ENCODE data around the gene CHAT.

Gene CHAT

DNA sequence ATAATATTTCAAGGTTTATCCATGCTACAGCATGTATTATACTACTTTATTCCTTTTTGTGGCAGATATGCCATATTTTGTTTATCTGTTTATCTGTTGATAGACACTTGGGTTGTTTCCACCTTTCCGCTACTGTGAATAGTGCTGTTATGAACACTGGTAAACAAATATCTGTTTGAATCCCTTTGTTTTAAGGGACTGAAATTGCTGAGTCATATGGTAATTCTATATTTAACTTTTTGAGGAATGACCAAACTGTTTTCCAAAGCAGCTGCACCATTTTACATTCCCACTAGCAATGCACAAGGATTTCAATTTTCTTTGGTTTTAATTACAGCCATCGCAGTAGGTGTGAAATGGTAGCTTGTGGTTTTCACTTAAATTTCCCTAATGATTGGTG lies 69.0 kb downstream of the CHAT start:
- no peak for DNase-seq (ENCODE audit: low spot score)
- FAIRE-seq, result no peak

DNA sequence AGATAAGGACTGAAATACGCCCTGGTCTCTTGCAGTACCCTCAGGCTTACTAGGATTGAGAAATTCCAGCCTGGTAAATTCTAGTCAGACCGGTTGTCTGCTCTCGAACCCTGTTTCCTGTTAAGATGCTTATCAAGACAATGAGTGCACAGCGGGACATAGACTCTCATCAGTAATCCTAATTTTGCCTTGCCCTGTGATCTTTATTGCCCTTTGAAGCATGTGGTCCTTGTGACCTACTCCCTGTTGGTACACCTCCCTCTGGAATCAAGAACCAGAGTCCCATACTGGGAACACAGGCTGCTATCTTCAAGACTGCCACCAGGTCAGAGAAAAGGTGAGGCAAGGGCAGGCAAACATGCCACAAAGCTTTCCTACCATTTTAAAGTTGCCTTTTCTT lies 72.8 kb downstream of the CHAT start:
- no peak for FAIRE-seq
- DNase-seq (ENCODE audit: low spot score), result no peak

DNA sequence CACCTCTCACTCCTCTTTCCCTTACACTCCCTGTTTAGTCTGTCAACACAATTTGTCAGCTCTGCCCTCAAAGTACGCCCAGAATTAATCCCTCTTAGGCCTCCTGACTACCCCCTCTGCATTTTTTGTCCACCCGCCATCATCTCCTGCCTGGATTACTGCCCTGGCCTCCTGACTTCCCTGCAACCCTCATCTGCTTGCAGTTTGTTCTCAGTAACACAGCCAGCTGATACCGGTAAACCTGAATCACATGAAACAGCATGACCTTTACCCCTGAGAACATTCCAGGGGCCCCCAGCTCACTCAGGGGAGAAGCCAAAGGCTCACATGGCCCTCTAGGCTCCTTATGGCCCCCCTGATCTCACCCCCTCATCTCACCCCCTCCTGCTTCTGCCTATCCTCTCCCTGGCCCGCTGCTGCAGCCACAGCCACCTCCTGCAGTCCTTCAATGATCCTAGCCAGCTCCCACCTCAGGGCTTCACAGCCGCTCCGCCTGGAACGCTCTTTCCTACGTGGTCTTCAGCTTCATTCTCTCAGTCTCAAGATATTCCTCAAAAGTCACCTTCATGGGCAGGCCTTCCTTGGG lies 74.5 kb downstream of the CHAT start:
- FAIRE-seq (no peak), DNase-seq (ENCODE audit: low spot score) (no peak)

DNA sequence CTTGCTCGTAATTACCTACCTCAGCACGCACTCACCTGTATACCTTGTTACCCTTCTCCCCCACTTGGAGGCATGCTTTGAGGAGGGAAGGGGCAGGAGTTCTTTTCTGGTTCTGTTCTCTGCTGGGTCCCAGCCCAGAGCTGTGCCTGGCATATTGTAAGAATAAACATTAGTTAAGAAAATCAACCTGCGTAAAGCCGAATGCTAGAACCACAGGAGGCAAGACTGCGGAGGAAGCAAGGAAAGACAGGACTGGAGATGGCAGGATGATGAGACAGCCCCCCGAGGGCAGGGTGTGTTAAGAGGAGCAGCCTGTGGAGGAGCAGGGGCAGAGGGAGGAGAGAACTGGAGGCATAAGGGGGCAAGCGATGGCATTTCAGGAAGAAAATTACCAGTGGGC lies 75.1 kb downstream of the CHAT start:
- FAIRE-seq (no peak), DNase-seq (ENCODE audit: low spot score) (no peak)

DNA sequence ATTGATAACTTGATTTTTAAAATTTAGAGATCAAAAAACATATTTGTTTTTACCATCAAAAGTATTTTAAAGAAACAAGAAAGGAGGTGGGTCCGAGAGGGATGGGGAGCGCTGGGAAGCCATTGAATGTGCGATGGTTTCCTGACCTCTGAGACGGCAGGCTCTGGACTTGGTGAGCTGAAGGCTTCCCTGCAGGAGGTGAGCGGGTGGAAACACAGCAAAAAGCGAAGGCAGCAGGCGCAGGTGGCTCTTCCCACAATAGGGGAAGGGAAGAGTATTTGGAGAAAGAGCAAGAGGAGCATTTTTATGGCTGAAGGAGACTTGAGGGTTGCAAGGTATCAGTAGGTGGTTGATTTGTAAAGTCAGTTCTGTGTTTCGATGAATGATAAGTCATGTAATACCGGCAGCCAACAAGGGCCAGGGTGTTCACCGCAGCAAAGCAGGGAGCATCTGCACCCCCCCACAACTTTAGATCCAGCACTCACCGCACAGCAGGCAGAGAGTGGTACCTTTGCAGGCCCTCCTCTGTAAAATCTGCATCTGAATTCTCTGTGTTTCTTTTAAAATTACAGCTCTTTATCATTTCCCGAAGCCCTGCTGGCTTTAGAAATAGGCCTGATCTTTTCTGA lies 76.2 kb downstream of the CHAT start:
- no peak for DNase-seq (ENCODE audit: low spot score)
- no peak for FAIRE-seq

DNA sequence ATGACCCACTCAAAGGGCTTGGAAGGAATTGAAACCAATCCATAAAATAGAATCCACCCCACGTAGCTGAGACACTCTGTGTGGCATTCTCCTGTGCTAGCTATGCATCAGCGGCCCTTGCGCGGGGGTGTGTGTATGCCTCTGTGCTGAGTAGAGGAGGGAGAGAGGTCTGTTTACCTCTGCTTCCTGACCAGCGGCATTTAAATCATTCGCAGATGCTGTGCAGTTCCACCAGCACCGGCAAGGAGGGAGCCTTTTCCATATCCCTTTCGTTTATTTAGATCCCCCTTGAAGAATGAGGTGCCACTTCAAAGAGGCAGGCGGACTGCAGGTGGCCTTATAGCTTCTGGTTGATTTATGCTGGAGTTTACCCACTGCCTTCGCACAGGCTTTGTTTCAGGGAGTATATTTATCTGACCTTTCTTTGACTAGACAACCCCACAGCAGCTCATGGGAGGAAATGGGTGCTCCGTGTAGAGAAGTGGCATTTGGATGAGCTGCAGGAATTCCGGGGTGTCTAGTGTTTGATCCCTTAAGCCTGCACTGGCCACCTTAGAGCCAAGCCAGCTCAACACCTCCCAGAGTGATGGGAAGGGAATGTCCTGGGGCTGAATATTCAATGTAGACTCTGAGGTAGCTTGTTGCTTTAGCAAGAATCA lies 77.0 kb downstream of the CHAT start:
- no peak for DNase-seq (ENCODE audit: low spot score)
- FAIRE-seq, result no peak

DNA sequence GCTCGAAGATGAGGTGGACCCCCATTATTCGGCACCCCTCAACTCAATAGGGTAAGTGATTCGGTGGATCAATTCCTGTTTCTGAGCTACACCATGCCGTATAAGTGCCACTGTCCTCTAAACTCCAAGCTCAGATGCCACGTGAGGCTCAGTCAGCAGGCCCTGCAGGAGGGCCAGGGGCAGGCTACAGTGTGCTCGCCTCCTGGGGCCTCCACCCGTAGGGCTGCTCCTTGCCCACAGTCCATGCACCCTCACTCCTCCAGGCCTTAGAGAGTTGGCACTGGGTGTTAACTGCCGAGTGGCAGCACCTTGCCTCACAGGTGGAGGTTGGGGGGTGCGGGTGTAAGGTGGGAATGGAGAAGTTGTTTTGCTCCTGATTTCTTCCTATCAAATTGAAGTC lies 77.8 kb downstream of the CHAT start:
- no peak for FAIRE-seq

DNA sequence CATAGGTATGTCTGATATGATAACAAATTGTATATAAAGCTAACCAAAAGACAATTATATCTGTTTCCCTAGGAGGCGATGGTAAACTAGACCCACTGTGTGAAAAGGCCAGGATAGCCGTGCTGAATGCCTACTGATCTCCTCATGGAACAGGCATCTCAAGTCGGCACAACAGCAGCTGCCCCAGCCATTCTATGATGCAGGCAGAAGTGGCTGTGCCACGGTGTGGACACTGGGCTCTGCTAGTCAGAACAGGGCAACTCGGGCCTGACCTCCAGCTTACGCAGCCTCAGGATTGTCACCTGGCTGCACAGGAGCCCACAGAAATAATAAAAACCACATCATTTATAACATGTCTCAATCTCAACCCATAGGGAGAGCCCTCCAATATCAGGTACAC lies 80.6 kb downstream of the CHAT start:
- no peak for FAIRE-seq

More for the DNA sequence above, 77.8 kb downstream of the CHAT start:
- DNase-seq (ENCODE audit: low spot score), result no peak

DNA sequence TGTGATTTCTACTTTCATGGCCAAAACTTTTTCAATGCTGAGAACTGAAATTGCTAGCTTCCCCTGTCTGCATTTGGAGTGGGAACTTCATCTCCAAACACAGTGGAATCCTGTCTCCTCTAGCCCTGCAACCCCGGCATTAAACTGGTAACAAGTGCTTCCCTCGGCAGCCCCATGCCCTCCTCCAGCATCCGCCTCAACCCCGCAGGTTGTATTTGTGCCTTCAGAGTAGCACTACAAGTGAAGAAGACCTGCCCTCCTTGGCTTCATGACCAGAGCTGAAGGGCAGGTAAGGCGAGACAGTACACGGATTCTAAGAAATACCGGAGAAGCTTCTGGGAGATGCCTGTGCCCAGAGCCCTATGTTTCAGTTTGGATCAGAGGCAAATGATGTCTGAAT lies 82.5 kb downstream of the CHAT start:
- FAIRE-seq, result no peak
- no peak for DNase-seq (ENCODE audit: low spot score)

More for the DNA sequence above, 80.6 kb downstream of the CHAT start:
- DNase-seq (ENCODE audit: low spot score), result no peak

DNA sequence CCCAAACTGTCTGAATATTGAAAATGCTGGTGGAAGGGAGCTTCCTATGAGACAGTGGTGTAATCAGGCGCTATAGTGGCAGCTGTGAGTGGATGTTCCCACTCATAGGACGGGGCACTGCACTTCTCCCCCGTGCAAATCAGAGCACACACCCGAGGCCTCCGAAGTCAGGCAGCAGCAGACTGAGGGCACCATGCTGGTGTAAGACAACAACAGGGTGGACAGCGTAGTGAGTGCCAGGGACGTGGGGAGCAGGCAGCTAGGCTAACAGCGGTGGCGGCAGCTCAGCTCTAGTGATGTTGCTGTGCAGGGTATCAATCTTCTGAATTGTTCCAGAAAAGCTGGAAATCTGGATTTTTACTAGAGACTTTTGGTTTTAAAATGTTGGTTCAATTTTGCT lies 84.8 kb downstream of the CHAT start:
- no peak for DNase-seq (ENCODE audit: low spot score)

DNA sequence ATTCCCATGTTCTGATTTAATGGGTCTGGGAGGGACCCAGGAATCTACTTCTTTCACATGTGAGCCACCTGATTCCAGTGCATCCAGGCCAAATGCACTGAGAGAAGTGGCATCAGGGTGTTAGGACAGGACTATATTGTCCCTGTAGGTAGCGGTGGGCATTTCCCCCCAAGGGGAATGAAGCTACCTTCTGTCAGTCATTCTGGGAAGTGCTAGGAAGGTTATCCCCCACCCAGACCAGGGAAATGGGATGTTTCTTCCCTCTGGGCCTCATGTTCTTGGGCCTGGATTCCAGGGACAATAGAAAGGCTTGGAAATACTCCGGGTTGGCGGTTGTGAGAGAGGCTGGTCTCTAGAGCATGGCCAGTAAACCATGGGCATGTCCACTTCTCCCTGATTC lies 86.4 kb downstream of the CHAT start:
- FAIRE-seq (no peak), DNase-seq (ENCODE audit: low spot score) (no peak)

More for the DNA sequence above, 84.8 kb downstream of the CHAT start:
- no peak for FAIRE-seq

DNA sequence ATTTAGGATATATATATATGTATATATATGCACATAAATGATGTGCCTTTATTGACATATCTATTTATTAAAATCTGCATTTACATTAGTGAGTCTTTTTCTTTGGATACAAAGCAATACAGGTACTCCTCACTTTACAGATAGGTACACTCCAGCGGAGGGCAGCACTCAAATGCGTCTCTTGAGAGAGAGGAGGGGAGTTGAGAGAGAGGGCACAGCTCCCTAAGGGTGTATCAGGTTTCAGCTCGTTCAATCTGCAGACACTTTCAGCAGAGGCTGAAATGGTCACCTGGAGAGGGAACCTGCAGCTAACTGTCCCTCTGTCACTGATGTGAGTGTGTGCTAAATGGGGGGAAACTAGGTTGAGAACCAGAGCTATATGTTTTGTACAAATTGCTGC lies 87.2 kb downstream of the CHAT start:
- DNase-seq (ENCODE audit: low spot score) (no peak), FAIRE-seq (no peak)

DNA sequence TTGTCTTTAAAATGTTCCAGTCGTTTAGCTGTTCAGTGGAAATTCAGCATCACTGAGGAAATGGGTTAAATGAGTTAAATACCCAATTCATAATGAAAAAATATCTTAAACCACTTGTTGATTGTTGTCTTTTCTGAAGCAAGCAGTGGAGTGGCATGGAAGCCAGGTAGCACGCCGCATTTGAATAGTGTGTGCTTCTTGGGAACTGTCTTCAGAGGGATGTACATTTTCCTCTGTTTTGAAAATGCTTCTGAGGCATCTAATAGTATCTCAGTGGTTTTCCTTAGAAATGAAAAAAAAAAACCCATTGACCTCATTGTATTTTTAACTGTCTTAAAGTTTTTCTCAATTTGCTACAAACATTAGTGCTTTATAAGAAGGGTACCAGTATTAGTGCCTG lies 93.7 kb downstream of the CHAT start:
- FAIRE-seq (no peak), DNase-seq (ENCODE audit: low spot score) (no peak)

DNA sequence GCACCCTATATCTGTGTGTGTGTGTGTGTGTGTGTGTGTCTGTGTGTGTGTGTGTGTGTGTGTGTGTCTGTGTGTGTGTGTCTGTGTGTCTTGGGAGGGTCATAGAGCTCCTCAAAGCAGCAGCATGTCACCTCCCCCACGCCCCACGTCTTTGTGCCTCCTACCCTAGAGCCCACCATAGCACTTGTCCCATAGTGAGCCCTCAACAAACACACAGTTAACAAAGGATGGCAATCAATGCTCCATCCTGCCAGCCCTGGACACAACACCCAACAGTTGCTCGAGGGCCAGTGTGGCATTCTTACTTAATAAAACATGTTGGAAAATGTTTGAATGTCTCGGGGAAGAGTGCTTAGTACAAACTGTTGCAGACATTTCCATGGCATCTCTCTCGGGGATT lies 96.1 kb downstream of the CHAT start:
- no peak for DNase-seq (ENCODE audit: low spot score)
- FAIRE-seq, result no peak

DNA sequence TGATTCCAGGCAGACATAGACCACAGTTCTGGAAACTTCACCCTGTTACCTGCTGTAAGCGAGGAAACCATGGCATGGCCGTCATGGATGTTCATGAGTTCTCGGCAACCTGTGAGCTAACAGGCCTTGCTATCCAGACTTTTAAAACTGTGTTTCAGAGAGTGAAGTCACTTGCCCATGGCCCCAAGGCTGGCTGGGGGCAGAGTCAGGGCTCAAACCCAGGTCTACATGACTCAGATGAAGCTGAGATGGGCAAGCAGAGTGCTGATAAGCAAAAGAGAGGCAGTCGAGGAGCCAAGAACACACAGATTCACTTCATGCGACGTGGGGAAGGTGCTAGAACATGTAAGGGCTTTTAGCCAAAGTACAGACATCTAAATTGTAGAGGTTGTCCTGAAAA lies 97.1 kb downstream of the CHAT start:
- FAIRE-seq (no peak), DNase-seq (ENCODE audit: low spot score) (no peak)

DNA sequence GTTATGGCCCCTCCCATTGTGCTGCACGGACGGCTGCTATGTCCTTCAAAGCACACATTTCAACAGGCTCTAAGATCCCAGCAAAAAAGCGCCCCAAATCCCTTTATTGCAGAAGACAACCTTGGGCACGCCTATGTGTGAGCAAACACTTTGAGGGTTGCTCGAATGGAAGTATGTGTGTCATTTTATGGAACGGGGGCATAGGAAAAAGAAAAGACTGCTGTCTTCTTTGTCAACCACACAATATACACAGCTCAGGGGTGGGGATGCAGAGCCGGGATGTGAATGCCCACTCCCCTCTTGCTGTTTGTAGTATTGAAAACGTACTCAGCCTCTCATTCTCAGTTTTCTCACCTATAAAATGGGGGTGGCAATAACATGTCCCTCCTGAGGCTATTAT lies 97.6 kb downstream of the CHAT start:
- FAIRE-seq (no peak), DNase-seq (ENCODE audit: low spot score) (no peak)

DNA sequence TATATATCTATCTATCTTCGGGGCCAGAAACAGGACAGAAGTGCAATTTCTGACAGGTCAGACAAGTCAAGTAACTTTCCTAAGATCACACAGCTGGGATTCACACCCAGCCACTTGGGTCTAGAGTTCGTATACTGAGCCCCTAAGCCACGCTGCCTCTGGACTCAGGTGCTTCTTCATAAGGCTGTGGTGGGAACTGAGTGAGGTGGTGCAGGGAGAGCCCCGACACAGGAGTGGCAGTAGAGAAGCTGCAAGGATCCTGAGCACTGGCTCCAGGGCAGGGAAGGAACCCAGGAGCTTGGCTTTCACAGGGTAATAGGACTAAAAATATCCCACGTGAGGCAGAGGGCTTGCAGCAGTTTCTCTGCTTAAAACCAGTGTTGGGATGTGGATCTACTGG lies 99.4 kb downstream of the CHAT start:
- FAIRE-seq (no peak), DNase-seq (ENCODE audit: low spot score) (no peak)

All from urothelium cell line (cell line).